Liver (tissue), 9 donors: ENCODE measurements around the gene LPAR1. TPM values are rescaled to one million over a fixed set of nuclear protein-coding genes. Genes with fewer than 3 reads are reported as not detected.

ENCODE experiments used
- DNase-seq: peaks from one replicate; pipeline ENCODE4 v3.0.0-alpha.2; 2017; ENCODE audit warnings: low spot score
- H3K27ac ChIP-seq, 2 donors: one replicate each; pipeline ENCODE4 v1.7.0; 2013; ENCODE audit warnings: inconsistent platforms in 2 of 2, low read length in 2 of 2, control low read depth in 1 of 2, low read depth in 1 of 2, mild to moderate bottlenecking in 1 of 2
- H3K27me3 ChIP-seq, 4 donors: one replicate each; pipeline versions ENCODE4 v1.6.1 to v1.7.0; 2013; ENCODE audit warnings: low read length in 3 of 4, inconsistent platforms in 1 of 4, mild to moderate bottlenecking in 1 of 4, moderate library complexity in 1 of 4; ENCODE audit not compliant: control insufficient read depth in 4 of 4, insufficient read depth in 4 of 4
- H3K36me3 ChIP-seq, 4 donors: one replicate each; pipeline versions ENCODE4 v1.6.1 to v1.7.0; 2013; ENCODE audit warnings: low read length in 3 of 4, mild to moderate bottlenecking in 3 of 4, low read depth in 1 of 4, moderate library complexity in 1 of 4; ENCODE audit not compliant: control insufficient read depth in 4 of 4, insufficient read depth in 3 of 4
- H3K4me1 ChIP-seq, 4 donors: one replicate each; pipeline versions ENCODE4 v1.6.1 to v1.7.0; 2013; ENCODE audit warnings: low read length in 3 of 4, mild to moderate bottlenecking in 3 of 4, moderate library complexity in 1 of 4; ENCODE audit not compliant: control insufficient read depth in 4 of 4, insufficient read depth in 4 of 4
- H3K4me3 ChIP-seq, 3 donors: one replicate each; pipeline versions ENCODE4 v1.6.1 to v1.7.0; 2013; ENCODE audit warnings: low read length in 3 of 3, control low read depth in 1 of 3, low read depth in 1 of 3, mild to moderate bottlenecking in 1 of 3
- H3K9ac ChIP-seq, 2 donors: one replicate each; pipeline ENCODE4 v1.7.0; 2013; ENCODE audit warnings: low read length in 2 of 2, mild to moderate bottlenecking in 2 of 2, moderate library complexity in 2 of 2, control low read depth in 1 of 2, low read depth in 1 of 2
- H3K9me3 ChIP-seq, 4 donors: one replicate each; pipeline versions ENCODE4 v1.6.1 to v1.7.0; 2013; ENCODE audit warnings: low read length in 3 of 4; ENCODE audit not compliant: control insufficient read depth in 4 of 4
- ATF3 ChIP-seq: IDR thresholded peaks from 2 replicates; pipeline ENCODE4 v1.6.1; 2016; ENCODE audit warnings: antibody characterized with exemption
- CTCF ChIP-seq: fragments of 150-350 bp; IDR thresholded peaks from 2 replicates; pipeline ENCODE4 v1.5.1; 2017; ENCODE audit warnings: improper control_type of control experiment, low read depth, low read length; ENCODE audit not compliant: missing input control
- EGR1 ChIP-seq, 2 donors: IDR thresholded peaks; 2 replicates each; pipeline ENCODE4 v1.6.1; 2016 to 2018; ENCODE audit warnings: antibody characterized with exemption in 2 of 2, low read depth in 2 of 2
- FOXA1 ChIP-seq: IDR thresholded peaks from 2 replicates; pipeline ENCODE4 v1.6.1; 2016; ENCODE audit warnings: antibody characterized with exemption
- FOXA2 ChIP-seq: IDR thresholded peaks from 2 replicates; pipeline ENCODE4 v1.6.1; 2016; ENCODE audit warnings: antibody characterized with exemption
- GABPA ChIP-seq, 2 donors: IDR thresholded peaks in 1 of 2; conservative IDR thresholded peaks in 1 of 2; 2 replicates each; pipeline ENCODE4 v1.6.1; 2016; ENCODE audit warnings: antibody characterized with exemption in 2 of 2, mild to moderate bottlenecking in 1 of 2, moderate library complexity in 1 of 2
- HNF4G ChIP-seq: IDR thresholded peaks from 2 replicates; pipeline ENCODE4 v1.6.1; 2016; ENCODE audit warnings: antibody characterized with exemption
- JUND ChIP-seq, 2 donors: IDR thresholded peaks; 2 replicates each; pipeline ENCODE4 v1.6.1; 2016; ENCODE audit warnings: antibody characterized with exemption in 2 of 2
- MAX ChIP-seq: IDR thresholded peaks from 2 replicates; pipeline ENCODE4 v1.6.1; 2016; ENCODE audit warnings: antibody characterized with exemption
- NR2F2 ChIP-seq: IDR thresholded peaks from 2 replicates; pipeline ENCODE4 v1.6.1; 2016; ENCODE audit warnings: antibody characterized with exemption
- RAD21 ChIP-seq, 2 donors: IDR thresholded peaks; 2 replicates each; pipeline ENCODE4 v1.6.1; 2016; ENCODE audit warnings: antibody characterized with exemption in 2 of 2, mild to moderate bottlenecking in 2 of 2
- REST ChIP-seq: IDR thresholded peaks from 2 replicates; pipeline ENCODE4 v1.6.1; 2016; ENCODE audit warnings: antibody characterized with exemption, mild to moderate bottlenecking
- SP1 ChIP-seq: IDR thresholded peaks from 2 replicates; pipeline ENCODE4 v1.6.1; 2018; ENCODE audit warnings: antibody characterized with exemption, mild to moderate bottlenecking
- TAF1 ChIP-seq: conservative IDR thresholded peaks from 2 replicates; pipeline ENCODE4 v1.6.1; 2016; ENCODE audit warnings: antibody characterized with exemption, mild to moderate bottlenecking
- YY1 ChIP-seq: IDR thresholded peaks from 2 replicates; pipeline ENCODE4 v1.6.1; 2016; ENCODE audit warnings: antibody characterized with exemption, mild to moderate bottlenecking
- ZBTB33 ChIP-seq: IDR thresholded peaks from 2 replicates; pipeline ENCODE4 v1.6.1; 2016; ENCODE audit warnings: antibody characterized with exemption
- WGBS: extraction: QIAGEN DNeasy Blood & Tissue Kit; methylation state at CpG from one replicate; pipeline ENCODE4 v1.1.7; 2013; 5-methylcytosine and 5-hydroxymethylcytosine counted together
- polyA plus RNA-seq, 2 donors: library from polyadenylated mRNA; stranded (reverse) in 1 of 2; unstranded in 1 of 2; fragments of 200-250 nt in 1 of 2; fragments of >200 nt in 1 of 2; fragmentation: Nextera tagmentation in 1 of 2; extraction: Ambion mirVana in 1 of 2; gene quantifications; one replicate each; pipeline versions ENCODE4 v1.2.1 to v1.2.3, GENCODE V29; 2013 to 2015
- total RNA-seq, 2 donors: library from RNA; depleted of rRNA; stranded (reverse); fragments of >200 nt; gene quantifications; one replicate each; pipeline ENCODE4 v1.2.3, GENCODE V29; 2014
- donor health status: healthy.
- donor health status: healthy.
- donor health status: healthy.
- donor health status: healthy.
- donor health status: healthy.

LPAR1 gene
- total and polyA plus RNA-seq, 4 donors, result 0.51 to 3.6 (median 1.1) TPM

GRCh38 chr9:110898866-110899265, 139.4 kb downstream of the LPAR1 start:
- TF ChIP-seq TAF1 (no peak), ATF3 (no peak), YY1 (no peak), FOXA1 (no peak), GABPA (IDR thresholded peaks at IDR 0.05 in 1 of 2, conservative IDR thresholded peaks at IDR 0.05 in 1 of 2) (no peak), FOXA2 (no peak), CTCF (no peak), REST (no peak), NR2F2 (no peak), MAX (no peak), HNF4G (no peak), ZBTB33 (no peak), SP1 (no peak), EGR1 (IDR thresholded peaks at IDR 0.05; ENCODE audit: low read depth in 2 of 2) (no peak)
- Histone ChIP-seq H3K9ac (no peak overlapping the region), H3K4me3 (no peak overlapping the region), H3K27ac (no peak overlapping the region), H3K27me3 (no peaks in the 10 kb centered on the region), H3K36me3 (no peaks in the 10 kb centered on the region), H3K9me3 (peaks cover 0 to 8% (median under 1%) of the 10 kb centered on the region in 4 donors), H3K4me1 (no peaks in the 10 kb centered on the region)
- 88% methylated on average over 2 of the region's 2 CpGs for WGBS
- no peak for DNase-seq

GRCh38 chr9:110898358-110898757, 139.9 kb downstream of the LPAR1 start:
- no peak for TF ChIP-seq JUND (IDR thresholded peaks at IDR 0.05)
- TF ChIP-seq GABPA (IDR thresholded peaks at IDR 0.05 in 1 of 2, conservative IDR thresholded peaks at IDR 0.05 in 1 of 2), result no peak
- no peak for TF ChIP-seq RAD21 (IDR thresholded peaks at IDR 0.05)
- TF ChIP-seq SP1, result no peak
- TF ChIP-seq REST, result no peak
- Histone ChIP-seq H3K27ac (no peak overlapping the region), H3K4me1 (no peaks in the 10 kb centered on the region), H3K9ac (no peak overlapping the region), H3K4me3 (no peak overlapping the region), H3K36me3 (no peaks in the 10 kb centered on the region), H3K9me3 (peaks cover 0 to 6% (median under 1%) of the 10 kb centered on the region in 4 donors), H3K27me3 (no peaks in the 10 kb centered on the region)
- WGBS, result 78% methylated on average over 7 of the region's 7 CpGs
- DNase-seq, result no peak
